HG02884 (cell line): ENCODE data around the gene APOE.
"Not testable (repeated sequence)": the region's sequence is repeated elsewhere in the genome, so short reads cannot be mapped to it uniquely, and the experiment has no call there.

ENCODE experiments used
- ATAC-seq: cut with Tn5 transposase; IDR thresholded peaks from one replicate; pipeline ENCODE4 v1.9.1; 2021; ENCODE audit warnings: mild to moderate bottlenecking, moderate library complexity; ENCODE audit not compliant: unreplicated experiment

Gene APOE

GRCh38 chr19:44905437-44906160 is at the start of gene APOE:
Gene APOE (plus strand): TSS chr19:44905796. CDS start chr19:44906625, 829 bp downstream.
- no peak for ATAC-seq

- no peak for ATAC-seq
These were observed 49.0 kb upstream of the APOE start for GRCh38 chr19:44856421-44857083.

- ATAC-seq, result no peak
These were observed 47.8 kb upstream of the APOE start for GRCh38 chr19:44857837-44858236.

DNA sequence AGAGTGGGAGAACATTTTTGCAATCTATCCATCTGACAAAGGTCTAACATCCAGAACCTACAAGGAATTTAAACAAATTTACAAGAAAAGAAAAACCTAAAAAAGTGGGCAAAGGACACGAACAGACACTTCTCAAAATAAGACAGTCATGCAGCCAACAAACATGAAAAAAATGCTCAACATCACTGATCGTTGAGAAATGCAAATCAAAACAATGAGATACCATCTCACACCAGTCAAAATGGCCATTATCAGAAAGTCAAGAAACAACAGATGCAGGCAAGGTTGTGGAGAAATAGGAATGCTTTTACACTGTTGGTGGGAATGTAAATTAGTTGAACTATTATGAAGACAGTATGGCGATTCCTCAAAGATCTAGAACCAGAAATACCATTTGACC is 44.0 kb upstream of the APOE start:
- not testable (repeated sequence) for ATAC-seq

DNA sequence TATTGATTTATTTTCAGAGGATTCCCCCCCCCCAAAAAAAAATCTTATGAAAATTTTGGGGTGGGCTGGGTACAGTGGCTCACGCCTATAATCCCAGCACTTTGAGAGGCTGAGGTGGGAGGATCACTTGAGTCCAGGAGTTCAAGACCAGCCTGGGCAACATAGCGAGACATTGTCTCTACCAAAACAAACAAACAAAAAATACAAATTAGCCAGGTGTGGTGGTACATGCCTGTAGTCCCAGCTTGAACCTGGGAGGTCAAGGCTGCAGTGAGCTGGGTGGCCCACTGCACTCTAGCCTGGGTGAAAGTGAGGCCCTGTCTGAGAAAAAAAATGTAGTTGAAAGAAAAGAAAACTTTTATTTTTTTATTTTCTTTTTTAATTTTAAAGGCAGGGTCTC is 41.6 kb upstream of the APOE start:
- ATAC-seq, result no peak

GRCh38 chr19:44865196-44865767 is 40.3 kb upstream of the APOE start:
- ATAC-seq, result no peak

- no peak for ATAC-seq
These were observed 38.9 kb upstream of the APOE start for GRCh38 chr19:44866664-44867063.

DNA sequence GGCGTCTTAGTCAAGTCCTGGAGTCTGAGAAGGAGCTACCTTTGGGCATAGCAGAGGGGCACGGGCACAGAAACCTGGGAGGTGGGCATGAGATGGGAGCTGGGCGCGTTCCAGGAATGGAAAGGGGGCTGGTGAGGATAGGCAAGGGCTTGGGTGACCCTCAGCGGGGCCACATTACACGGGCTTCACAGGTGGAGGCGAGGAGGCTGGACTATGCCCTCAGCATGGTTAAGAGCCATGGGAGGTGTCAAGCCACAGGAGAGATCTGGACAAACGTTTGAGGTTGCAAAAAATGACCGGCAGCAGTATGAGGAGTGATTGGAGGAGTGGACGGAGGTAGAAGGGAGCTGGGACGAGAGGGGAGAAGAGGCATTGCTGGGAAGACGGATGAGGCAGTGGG is 38.0 kb upstream of the APOE start:
- no peak for ATAC-seq

- ATAC-seq, result no peak
These were observed 35.7 kb upstream of the APOE start for GRCh38 chr19:44869733-44870470.

- no peak for ATAC-seq
These were observed 33.8 kb upstream of the APOE start for GRCh38 chr19:44871809-44872208.

DNA sequence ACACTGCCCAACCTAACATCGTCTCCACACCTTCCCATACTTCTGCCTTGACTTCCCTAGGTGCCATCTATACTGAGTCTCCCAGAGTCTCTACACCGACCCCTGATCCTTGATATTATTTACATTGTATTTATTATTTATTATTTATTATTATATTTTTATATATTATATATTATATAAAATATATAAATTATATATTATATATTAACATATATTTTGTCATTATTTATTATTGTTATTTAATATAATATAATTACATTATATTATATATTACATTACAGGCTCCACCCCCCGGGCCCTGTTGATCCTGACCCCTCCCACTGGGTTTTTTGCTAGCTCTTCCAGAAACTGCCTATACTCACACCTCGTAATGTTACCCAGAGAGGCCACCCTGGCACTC is 32.9 kb upstream of the APOE start:
- ATAC-seq, result no peak

GRCh38 chr19:44874317-44874716 is 31.3 kb upstream of the APOE start:
- no peak for ATAC-seq

DNA sequence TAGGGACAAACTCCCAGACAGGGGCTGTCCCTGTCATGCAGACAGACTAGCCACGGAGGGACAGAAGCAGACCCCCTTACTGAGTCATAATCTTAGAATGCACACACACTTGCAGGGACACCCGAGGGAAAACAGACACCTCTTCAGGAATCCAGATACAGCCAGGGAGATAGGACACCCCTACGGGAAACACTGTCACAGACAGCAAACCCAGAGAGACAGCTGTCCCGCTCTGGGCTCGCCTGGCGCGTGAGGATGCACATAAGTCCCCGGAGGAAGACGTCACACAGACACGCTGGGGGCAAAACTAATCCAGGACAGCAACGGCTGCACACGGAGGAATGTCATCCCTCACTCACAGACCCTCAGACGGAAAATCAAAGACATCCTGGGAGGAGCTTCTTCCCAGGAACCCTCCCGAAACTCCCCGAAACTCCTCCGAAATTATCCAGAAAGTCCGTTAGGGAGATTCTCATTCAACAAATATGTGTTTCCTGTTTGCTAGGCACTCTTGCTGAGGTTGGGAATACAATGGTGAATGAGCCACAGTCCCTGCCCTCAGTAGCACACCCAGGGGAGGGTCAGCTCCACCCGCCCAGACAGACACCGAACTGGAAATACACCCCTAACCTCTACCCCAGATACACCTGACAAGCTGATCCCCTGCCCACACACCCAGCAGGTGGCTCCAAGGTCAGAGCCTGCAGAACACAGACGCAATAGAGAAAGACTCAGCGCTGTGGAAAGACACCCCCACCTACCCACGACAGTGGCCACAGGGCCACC is 29.7 kb upstream of the APOE start:
- ATAC-seq, result no peak

DNA sequence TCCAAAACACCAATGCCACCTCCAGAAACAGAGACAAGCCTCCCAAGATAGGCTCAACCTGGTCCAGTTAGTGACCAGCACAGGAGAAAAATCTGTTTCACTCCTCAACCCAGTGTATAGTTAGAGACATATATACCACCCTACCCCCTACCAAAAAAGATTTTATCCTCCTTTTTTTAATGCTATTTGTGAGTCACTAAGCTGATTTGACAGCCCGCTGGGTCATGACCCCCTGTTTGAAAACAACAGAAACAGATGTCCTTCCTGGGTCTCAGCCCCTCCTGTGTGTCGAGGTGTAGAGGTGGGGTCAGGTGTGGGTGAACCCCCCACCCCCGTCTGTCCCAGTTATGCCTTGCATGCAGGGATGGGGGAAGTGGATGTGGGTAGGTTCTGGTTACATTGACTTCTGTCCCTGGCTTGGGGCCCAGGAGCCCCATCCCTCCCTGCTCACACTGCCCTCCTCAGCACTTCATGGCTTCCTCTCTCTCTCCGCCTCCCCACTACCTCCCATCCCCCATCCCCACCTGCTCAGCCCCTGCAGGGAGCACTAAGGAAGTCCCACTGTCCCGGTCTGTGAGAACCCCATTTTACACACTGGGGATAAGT is 28.6 kb upstream of the APOE start:
- ATAC-seq, result no peak

- ATAC-seq, result no peak
These were observed 27.3 kb upstream of the APOE start for GRCh38 chr19:44878120-44878865.

- no peak for ATAC-seq
These were observed 26.1 kb upstream of the APOE start for GRCh38 chr19:44879309-44880065.

- no peak for ATAC-seq
These were observed 23.5 kb upstream of the APOE start for GRCh38 chr19:44882063-44882462.

DNA sequence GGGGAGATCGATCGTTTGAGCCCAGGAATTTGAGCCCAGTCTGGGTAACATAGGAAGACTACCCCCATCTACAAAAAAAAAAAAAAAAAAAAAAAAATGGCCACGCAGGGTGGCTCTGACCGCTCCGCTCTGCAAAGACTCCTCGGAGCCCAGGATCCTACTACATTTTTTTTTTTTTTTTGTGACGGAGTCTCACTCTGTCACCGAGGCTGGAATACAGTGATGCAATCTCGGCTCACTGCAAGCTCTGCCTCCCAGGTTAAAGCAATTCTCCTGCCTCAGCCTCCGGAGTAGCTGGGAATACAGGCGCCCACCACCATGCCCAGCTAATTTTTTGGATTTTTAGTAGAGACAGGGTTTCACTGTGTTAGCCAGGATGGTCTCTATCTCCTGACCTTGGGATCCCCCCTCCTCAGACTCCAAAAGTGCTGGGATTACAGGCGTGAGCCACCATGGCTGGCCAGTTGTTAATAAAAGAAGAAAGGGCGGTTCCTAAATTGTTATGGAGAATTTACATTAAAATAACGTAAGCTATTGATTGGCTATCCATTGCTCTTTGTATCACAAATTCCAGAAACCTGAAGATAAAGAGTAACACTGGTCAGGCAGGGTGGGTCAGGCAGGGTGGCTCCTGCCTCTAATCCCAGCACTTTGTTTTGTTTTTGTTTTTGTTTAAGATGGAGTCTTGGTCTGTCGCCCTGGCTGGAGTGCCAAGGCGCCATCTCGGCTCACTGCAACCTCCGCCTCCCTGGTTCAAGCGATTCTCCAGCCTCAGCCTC is 22.8 kb upstream of the APOE start:
- ATAC-seq, result not testable (repeated sequence)
